Brain microvascular endothelial cell (primary cell): Measurements from ENCODE around the gene CALML4.
"Not testable (repeated sequence)": the region's sequence is repeated elsewhere in the genome, so short reads cannot be mapped to it uniquely, and the experiment has no call there.

Experiments
- DNase-seq: peaks from one replicate; pipeline ENCODE4 v3.0.0-alpha.2; 2020
- H3K27ac ChIP-seq: fragments of 250-450 bp; sonication (Bioruptor Pico); 2 replicates; pipeline ENCODE4 v1.5.1; 2020; ENCODE audit warnings: mild to moderate bottlenecking, moderate library complexity
- H3K27me3 ChIP-seq: fragments of 250-450 bp; sonication (Bioruptor Pico); replicated peaks from 2 replicates; pipeline ENCODE4 v1.5.1; 2020; ENCODE audit warnings: mild to moderate bottlenecking
- H3K36me3 ChIP-seq: fragments of 250-450 bp; sonication (Bioruptor Pico); replicated peaks from 2 replicates; pipeline ENCODE4 v1.5.1; 2020; ENCODE audit warnings: mild to moderate bottlenecking
- H3K4me3 ChIP-seq: 2 replicates; pipeline ENCODE4 v1.5.1; 2011; ENCODE audit warnings: low read depth, mild to moderate bottlenecking, control low read depth, low read length, moderate library complexity
- in situ Hi-C: cut with HindIII; loops from 2 replicates; pipeline ENCODE4 v1.10.0; 2017; ENCODE audit warnings: low sequenced_read_pairs, low pct_ligation_motif_present
- TF ChIP-seq, protein P1 (sequence below): IDR thresholded peaks from 2 replicates; pipeline ENCODE4 v1.5.1; 2011; ENCODE audit warnings: low read depth, mild to moderate bottlenecking, moderate library complexity, low read length, control low read depth, inconsistent platforms; ENCODE audit errors: missing control alignments

CALML4 gene

DNA sequence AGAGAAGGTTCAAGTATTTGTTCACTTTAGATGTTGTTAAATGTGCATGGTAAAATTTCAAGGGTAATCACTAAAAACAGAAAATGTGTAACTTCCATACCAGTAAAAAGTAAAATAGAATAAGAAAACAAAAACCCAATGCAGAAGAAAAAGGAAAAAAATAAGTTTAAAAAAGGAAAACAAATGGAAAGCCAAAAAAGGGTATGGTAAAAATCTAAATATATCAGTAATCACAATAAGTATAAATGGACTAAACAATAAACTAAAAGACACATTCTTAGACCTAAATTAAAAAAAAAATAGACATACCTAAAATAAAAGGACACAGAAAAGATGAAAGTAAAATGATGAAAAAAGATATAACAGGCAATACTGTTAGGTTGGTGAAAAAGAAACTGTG lies 33.9 kb upstream of the CALML4 start:
- Histone ChIP-seq H3K36me3 (no peaks in the 10 kb centered on the region), H3K27me3 (no peaks in the 10 kb centered on the region), H3K27ac (no peak overlapping the region), H3K4me3 (no peak overlapping the region)
- TF ChIP-seq, protein P1, sequence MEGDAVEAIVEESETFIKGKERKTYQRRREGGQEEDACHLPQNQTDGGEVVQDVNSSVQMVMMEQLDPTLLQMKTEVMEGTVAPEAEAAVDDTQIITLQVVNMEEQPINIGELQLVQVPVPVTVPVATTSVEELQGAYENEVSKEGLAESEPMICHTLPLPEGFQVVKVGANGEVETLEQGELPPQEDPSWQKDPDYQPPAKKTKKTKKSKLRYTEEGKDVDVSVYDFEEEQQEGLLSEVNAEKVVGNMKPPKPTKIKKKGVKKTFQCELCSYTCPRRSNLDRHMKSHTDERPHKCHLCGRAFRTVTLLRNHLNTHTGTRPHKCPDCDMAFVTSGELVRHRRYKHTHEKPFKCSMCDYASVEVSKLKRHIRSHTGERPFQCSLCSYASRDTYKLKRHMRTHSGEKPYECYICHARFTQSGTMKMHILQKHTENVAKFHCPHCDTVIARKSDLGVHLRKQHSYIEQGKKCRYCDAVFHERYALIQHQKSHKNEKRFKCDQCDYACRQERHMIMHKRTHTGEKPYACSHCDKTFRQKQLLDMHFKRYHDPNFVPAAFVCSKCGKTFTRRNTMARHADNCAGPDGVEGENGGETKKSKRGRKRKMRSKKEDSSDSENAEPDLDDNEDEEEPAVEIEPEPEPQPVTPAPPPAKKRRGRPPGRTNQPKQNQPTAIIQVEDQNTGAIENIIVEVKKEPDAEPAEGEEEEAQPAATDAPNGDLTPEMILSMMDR: no peak
- in situ Hi-C loops: no loop called here
- no peak for DNase-seq

DNA sequence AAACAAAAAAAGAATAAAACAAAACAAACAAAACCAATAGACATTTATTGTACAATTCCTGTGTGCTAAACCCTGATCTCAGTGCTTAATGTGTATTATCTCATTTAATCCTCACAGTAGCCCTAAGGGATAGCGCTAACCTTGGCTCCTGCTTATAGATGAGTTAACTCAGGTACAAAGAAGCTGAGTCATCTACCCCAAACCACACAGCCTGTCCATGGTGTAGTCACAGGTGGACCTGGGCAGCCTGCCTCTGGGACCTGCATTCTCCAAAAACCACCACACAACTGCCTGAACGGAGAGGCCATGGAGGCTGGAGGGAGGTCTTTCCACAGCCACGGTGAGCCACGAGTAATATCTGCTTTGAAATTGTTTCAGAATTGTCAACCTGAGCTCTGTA lies 29.9 kb upstream of the CALML4 start:
- Histone ChIP-seq H3K4me3 (no peak overlapping the region), H3K36me3 (no peaks in the 10 kb centered on the region), H3K27ac (no peak overlapping the region), H3K27me3 (no peaks in the 10 kb centered on the region)
- DNase-seq: no peak
- TF ChIP-seq, protein P1: no peak
- in situ Hi-C loops: no loop called here

DNA sequence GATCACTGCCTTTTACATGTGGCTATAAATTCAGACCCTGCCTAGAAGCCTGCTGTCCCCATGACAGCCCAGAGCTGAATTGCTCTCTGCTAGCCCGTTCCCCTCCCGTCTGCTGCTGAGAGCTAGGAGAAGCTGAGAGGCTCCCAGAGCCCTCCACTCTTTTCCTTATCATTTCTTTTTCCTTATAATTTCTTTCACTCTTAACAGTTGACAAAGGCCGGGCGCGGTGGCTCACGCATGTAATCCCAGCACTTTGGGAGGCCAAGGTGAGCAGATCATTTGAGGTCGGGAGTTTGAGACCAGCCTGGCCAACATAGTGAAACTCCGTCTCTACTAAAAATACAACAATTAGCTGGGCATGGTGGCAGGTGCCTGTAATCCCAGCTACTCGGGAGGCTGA lies 29.4 kb upstream of the CALML4 start:
- H3K36me3 ChIP-seq, H3K27ac ChIP-seq, H3K4me3 ChIP-seq, in situ Hi-C loops, H3K27me3 ChIP-seq, DNase-seq: not testable (repeated sequence)

DNA sequence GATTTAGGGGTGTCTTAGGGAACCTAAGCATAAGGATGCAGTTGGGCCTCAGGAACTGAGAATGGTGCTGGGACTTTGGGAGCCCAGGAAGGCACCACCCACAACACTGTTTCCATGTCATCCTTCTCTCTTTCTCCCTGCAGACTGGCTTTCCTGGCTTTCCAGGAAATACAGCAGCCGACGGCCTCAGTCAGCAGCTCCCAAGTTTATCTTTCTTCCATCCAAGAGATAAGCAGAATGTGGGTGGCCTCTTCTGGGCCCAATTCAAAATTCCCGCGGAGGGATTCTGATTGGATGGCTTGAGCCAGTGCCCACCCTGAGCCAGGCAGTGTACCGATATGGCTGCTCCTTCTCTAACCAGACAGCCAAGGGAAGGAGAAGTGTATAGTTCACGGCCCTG lies 28.9 kb upstream of the CALML4 start:
- Histone ChIP-seq H3K36me3 (no peaks in the 10 kb centered on the region), H3K4me3 (no peak overlapping the region), H3K27me3 (no peaks in the 10 kb centered on the region), H3K27ac (no peak overlapping the region)
- TF ChIP-seq, protein P1: no peak
- no peak for DNase-seq
- in situ Hi-C loops: no loop called here

DNA sequence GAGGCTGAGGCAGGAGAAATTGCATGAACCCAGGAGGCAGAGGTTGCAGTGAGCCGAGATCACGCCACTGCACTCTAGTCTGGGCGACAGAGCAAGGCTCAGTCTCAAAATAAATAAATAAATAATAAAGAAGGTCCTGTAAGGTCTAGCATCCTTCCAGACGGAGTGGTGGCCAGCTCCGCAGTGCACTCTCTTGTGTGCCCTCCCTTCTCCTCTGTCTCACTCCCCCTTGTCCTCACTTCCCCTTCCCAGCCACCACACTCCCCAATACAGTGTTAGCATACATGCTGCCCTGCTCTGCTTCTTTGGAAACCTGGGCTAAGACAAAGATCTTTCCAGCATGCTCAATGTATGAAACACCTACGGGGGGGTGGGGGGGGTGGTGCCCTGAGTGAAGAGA lies 27.8 kb upstream of the CALML4 start:
- TF ChIP-seq, protein P1: no peak
- no peak overlapping the region for H3K4me3 ChIP-seq
- H3K36me3 ChIP-seq: no peaks in the 10 kb centered on the region
- no peaks in the 10 kb centered on the region for H3K27me3 ChIP-seq
- no peak for DNase-seq
- no peak overlapping the region for H3K27ac ChIP-seq
- in situ Hi-C loops: no loop called here

DNA sequence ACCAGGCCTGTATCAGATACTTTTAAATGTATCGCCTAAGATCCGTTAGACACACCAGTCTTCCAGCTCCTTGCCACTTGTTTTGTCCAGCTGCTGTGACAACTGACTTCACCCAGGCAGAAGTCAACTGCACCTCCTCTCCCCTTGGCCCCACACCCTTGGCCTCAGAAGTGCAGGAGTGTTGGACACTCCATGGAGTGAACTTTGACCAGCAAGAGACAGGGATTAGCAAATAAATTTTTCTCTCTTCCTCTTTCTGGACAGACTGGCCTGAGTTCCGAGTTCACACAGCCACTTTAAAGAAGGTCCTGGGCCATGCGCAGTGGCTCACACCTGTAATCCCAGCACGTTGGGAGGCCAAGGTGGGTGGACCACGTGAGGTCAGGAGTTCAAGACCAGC lies 27.3 kb upstream of the CALML4 start:
- no peak overlapping the region for H3K27ac ChIP-seq
- H3K4me3 ChIP-seq: no peak overlapping the region
- in situ Hi-C loops: no loop called here
- no peak for DNase-seq
- H3K27me3 ChIP-seq: no peaks in the 10 kb centered on the region
- TF ChIP-seq, protein P1: no peak
- no peaks in the 10 kb centered on the region for H3K36me3 ChIP-seq
